ENCODE measurements around the gene HTD2. TPM values are rescaled to one million over a fixed set of nuclear protein-coding genes. Genes with fewer than 3 reads are reported as not detected.

The HTD2 gene
- total and polyA plus RNA-seq, 2 experiments from 2014 or later: 5.4 to 17.0 TPM

DNA sequence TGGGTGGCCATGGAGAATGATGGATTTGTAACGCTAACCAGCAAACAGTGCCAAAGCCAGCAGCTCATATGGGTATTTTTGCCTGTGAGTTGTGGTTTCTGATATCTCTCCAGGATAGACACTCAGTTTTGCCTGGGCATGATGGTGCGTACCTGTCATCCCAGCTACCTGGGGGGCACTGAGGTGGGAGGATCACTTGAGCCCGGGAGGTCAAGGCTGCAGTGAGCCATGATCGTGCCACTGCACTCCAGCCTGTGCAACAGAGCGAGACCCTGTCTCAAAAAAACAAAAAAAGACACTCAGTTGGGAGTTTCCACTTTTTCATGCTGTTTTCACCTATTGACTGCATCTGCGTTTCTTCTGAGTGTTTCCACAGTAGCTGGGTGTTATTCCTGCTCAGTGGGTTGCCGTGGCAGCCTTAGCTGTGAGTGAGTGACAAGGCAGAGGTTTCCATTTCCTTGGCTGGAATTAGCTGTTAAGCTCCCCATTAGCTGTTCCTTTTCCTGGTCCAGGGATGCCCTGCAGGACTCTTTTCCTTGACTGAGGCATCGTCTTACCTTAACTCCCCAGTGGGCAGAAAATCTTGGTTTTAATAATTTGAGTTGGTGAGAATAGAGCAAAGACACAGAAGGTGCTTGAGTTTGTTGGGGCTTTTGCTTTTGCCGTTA is 14.5 kb upstream of the HTD2 start:
- Histone ChIP-seq H2AFZ (no peak overlapping the region), H3K27ac (no peak overlapping the region), H3K4me3 (no peak overlapping the region), H3K9me2 (ENCODE audit: insufficient read depth) (no peaks in the 10 kb centered on the region), H3K27me3 (replicated peaks; ENCODE audit: insufficient read depth) (no peaks in the 10 kb centered on the region), H3K4me1 (ENCODE audit: insufficient read depth) (no peaks in the 10 kb centered on the region), H3K36me3 (ENCODE audit: low read depth) (no peaks in the 10 kb centered on the region), H3K79me2 (ENCODE audit: insufficient read depth) (no peaks in the 10 kb centered on the region), H3F3A (ENCODE audit: insufficient read depth) (no peaks in the 10 kb centered on the region), H3K9me3 (ENCODE audit: low read depth) (no peaks in the 10 kb centered on the region), H3K9ac (no peak overlapping the region), H4K20me1 (ENCODE audit: insufficient read depth) (no peaks in the 10 kb centered on the region), H3K4me2 (ENCODE audit: unreplicated experiment) (no peak overlapping the region)
- in situ Hi-C loops (cut with MboI): no loop called here
- no peak for DNase-seq
- no peak for TF ChIP-seq EZH2phosphoT487 (IDR thresholded peaks at IDR 0.05; ENCODE audit: insufficient read depth, low read depth)
- TF ChIP-seq EZH2 (IDR thresholded peaks at IDR 0.05; ENCODE audit: insufficient read depth, poor library complexity, severe bottlenecking): no peak
- 63 to 68% methylated on average over 9 of the region's 9 CpGs for WGBS, 2 experiments (ENCODE audit: low coverage in 1 of 2, low lambda C conversion rate in 2 of 2, missing lambda C conversion rate in 2 of 2)

DNA sequence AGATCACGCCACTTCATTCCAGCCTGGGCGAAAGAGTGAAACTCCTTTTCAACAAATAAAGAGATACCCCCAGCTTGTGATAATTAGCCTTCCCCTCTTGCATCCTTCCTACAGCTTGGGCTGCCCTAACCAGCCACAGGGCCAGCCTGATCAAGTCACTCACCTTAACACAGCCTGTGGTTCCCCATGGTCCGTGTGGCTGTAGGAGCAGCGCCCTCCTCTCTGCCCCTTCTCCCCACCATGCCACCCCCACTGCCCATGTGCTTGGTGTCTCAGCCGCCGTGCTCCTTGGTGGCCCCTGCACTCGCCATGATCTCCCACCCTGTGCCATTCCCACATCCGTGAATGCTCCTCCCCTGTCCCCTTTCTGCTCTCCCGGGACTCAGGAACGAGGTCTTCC is 13.5 kb upstream of the HTD2 start:
- Histone ChIP-seq H3K79me2 (ENCODE audit: insufficient read depth) (no peaks in the 10 kb centered on the region), H4K20me1 (ENCODE audit: insufficient read depth) (no peaks in the 10 kb centered on the region), H3K9me2 (ENCODE audit: insufficient read depth) (no peaks in the 10 kb centered on the region), H3K9me3 (ENCODE audit: low read depth) (no peaks in the 10 kb centered on the region), H3K36me3 (ENCODE audit: low read depth) (no peaks in the 10 kb centered on the region), H3K4me2 (ENCODE audit: unreplicated experiment) (no peak overlapping the region), H3K27me3 (replicated peaks; ENCODE audit: insufficient read depth) (no peaks in the 10 kb centered on the region), H2AFZ (no peak overlapping the region), H3K9ac (no peak overlapping the region), H3K4me3 (no peak overlapping the region), H3K4me1 (ENCODE audit: insufficient read depth) (no peaks in the 10 kb centered on the region), H3K27ac (no peak overlapping the region), H3F3A (ENCODE audit: insufficient read depth) (no peaks in the 10 kb centered on the region)
- no peak for TF ChIP-seq EZH2 (IDR thresholded peaks at IDR 0.05; ENCODE audit: insufficient read depth, poor library complexity, severe bottlenecking)
- no peak for TF ChIP-seq EZH2phosphoT487 (IDR thresholded peaks at IDR 0.05; ENCODE audit: insufficient read depth, low read depth)
- in situ Hi-C loops (cut with MboI): no loop called here
- WGBS, 2 experiments (ENCODE audit: low coverage in 1 of 2, low lambda C conversion rate in 2 of 2, missing lambda C conversion rate in 2 of 2): 92 to 94% methylated on average over 8 to 10 of the region's 10 CpGs
- no peak for DNase-seq

- H3K4me3 ChIP-seq: no peak overlapping the region
- H3F3A ChIP-seq (ENCODE audit: insufficient read depth): no peaks in the 10 kb centered on the region
- WGBS, 2 experiments (ENCODE audit: low coverage in 1 of 2, low lambda C conversion rate in 2 of 2, missing lambda C conversion rate in 2 of 2): 55 to 61% methylated on average over 9 of the region's 9 CpGs
- no peaks in the 10 kb centered on the region for H3K9me2 ChIP-seq (ENCODE audit: insufficient read depth)
- no peaks in the 10 kb centered on the region for H3K36me3 ChIP-seq (ENCODE audit: low read depth)
- no peaks in the 10 kb centered on the region for H4K20me1 ChIP-seq (ENCODE audit: insufficient read depth)
- TF ChIP-seq EZH2 (IDR thresholded peaks at IDR 0.05; ENCODE audit: insufficient read depth, poor library complexity, severe bottlenecking) (no peak), EZH2phosphoT487 (IDR thresholded peaks at IDR 0.05; ENCODE audit: insufficient read depth, low read depth) (no peak)
- H3K9ac ChIP-seq: no peak overlapping the region
- no peaks in the 10 kb centered on the region for H3K79me2 ChIP-seq (ENCODE audit: insufficient read depth)
- H3K27me3 ChIP-seq (replicated peaks; ENCODE audit: insufficient read depth): no peaks in the 10 kb centered on the region
- H3K9me3 ChIP-seq (ENCODE audit: low read depth): no peaks in the 10 kb centered on the region
- H3K4me1 ChIP-seq (ENCODE audit: insufficient read depth): no peaks in the 10 kb centered on the region
- DNase-seq: no peak
- H3K4me2 ChIP-seq (ENCODE audit: unreplicated experiment): no peak overlapping the region
- no peak overlapping the region for H2AFZ ChIP-seq
- in situ Hi-C loops (cut with MboI): no loop called here
- H3K27ac ChIP-seq: no peak overlapping the region
These were observed 12.8 kb upstream of the HTD2 start for GRCh38 chr3:58293516-58293915.

DNA sequence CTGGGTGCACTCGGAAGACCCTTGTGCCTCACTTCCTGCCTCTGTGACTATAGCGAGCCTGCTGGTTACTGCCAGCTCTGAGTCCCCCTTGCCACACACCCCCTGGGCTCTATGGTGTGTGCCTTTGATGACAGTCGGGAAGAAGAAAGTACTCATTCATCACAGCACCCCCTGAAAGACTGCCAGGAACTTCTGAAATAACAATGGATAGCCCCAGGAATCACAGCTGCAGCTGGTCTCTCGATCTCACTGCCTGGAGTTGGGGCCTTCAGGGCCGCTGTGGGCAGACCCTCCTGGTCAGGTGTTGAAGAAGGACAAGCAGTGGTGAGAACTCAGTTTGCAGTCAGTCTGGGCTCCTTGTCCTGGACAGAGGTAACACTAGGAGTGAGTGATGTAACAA is 10.1 kb upstream of the HTD2 start:
- H3K79me2 ChIP-seq (ENCODE audit: insufficient read depth): no peaks in the 10 kb centered on the region
- peaks cover 2% of the 10 kb centered on the region; the same call in 1 of the 2 replicates for H3K27me3 ChIP-seq (replicated peaks; ENCODE audit: insufficient read depth)
- in situ Hi-C loops (cut with MboI): no loop called here
- 49 to 52% methylated on average over 5 of the region's 5 CpGs for WGBS, 2 experiments (ENCODE audit: low coverage in 1 of 2, low lambda C conversion rate in 2 of 2, missing lambda C conversion rate in 2 of 2)
- no peak overlapping the region for H3K4me3 ChIP-seq
- no peak overlapping the region for H3K4me2 ChIP-seq (ENCODE audit: unreplicated experiment)
- TF ChIP-seq EZH2 (IDR thresholded peaks at IDR 0.05; ENCODE audit: insufficient read depth, poor library complexity, severe bottlenecking): no peak
- TF ChIP-seq EZH2phosphoT487 (IDR thresholded peaks at IDR 0.05; ENCODE audit: insufficient read depth, low read depth): no peak
- H2AFZ ChIP-seq: no peak overlapping the region
- no peaks in the 10 kb centered on the region for H3K9me3 ChIP-seq (ENCODE audit: low read depth)
- H3K9ac ChIP-seq: no peak overlapping the region
- no peak overlapping the region for H3K27ac ChIP-seq
- no peak for DNase-seq
- no peaks in the 10 kb centered on the region for H3F3A ChIP-seq (ENCODE audit: insufficient read depth)
- H3K9me2 ChIP-seq (ENCODE audit: insufficient read depth): no peaks in the 10 kb centered on the region
- no peaks in the 10 kb centered on the region for H3K36me3 ChIP-seq (ENCODE audit: low read depth)
- H4K20me1 ChIP-seq (ENCODE audit: insufficient read depth): no peaks in the 10 kb centered on the region
- no peaks in the 10 kb centered on the region for H3K4me1 ChIP-seq (ENCODE audit: insufficient read depth)
